ENCODE data around the gene TPRN. TPM values are rescaled to one million over a fixed set of nuclear protein-coding genes. Genes with fewer than 3 reads are reported as not detected.

Gene TPRN
- total and polyA plus RNA-seq, 2 of the 4 experiments (the other 2 are of a cell fraction): 1.8 to 5.3 TPM

DNA sequence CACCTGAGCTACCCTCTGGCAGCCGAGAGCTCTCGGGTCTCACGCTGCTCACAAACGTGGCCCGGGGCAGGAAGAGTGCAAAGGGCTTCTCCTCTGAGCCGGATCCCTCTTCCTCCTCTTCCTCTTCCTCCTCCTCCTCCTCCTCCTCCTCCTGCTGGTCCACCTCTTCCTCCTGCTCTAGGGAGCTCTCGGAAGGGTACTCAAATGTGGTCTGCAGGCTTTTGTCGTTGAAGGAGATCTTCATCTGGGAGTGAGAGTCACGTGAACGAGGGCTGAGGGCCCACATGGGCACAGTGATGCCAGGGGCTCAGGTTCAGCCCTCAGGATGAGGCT lies 8.1 kb downstream of the TPRN start:
- POLR2A ChIA-PET (ENCODE audit: unreplicated experiment): no interaction called here
- no TSS peak for BruUV-seq (replicated peaks)
- peak overlapping the region; percentile 72 for H2AK9ac ChIP-seq (replicated peaks; ENCODE audit: low read depth, low read length, poor library complexity)

More for the DNA sequence above, 8.1 kb downstream of the TPRN start:
- peaks cover 26% of the 10 kb centered on the region for H3K36me3 ChIP-seq (ENCODE audit: control insufficient read depth, insufficient read depth, low read length)
- CTCF ChIA-PET: no interaction called here
- H3K4me2 ChIP-seq (ENCODE audit: low read depth, low read length): no peak overlapping the region
- no peak overlapping the region for H4K91ac ChIP-seq (ENCODE audit: insufficient read depth, low read depth, low read length)
- no peaks in the 10 kb centered on the region for H3K27me3 ChIP-seq (ENCODE audit: control insufficient read depth, insufficient read depth, low read length)
- no peak overlapping the region for H3K56ac ChIP-seq (ENCODE audit: extremely low read depth, insufficient read depth, low read length)
- ATAC-seq (ENCODE audit: low read depth): no peak
- no peak overlapping the region for H3K4ac ChIP-seq (ENCODE audit: low read depth, low read length)
- DNase-seq: no peak
- in situ Hi-C loops (cut with MboI; ENCODE audit: low sequenced_read_pairs) (no loop called here), intact Hi-C loops (cut with micrococcal nuclease) (no loop called here), dilution Hi-C loops (cut with HindIII; ENCODE audit: low sequenced_read_pairs, unreplicated experiment) (no loop called here)
- peaks cover 31% of the 10 kb centered on the region for H4K20me1 ChIP-seq (ENCODE audit: insufficient read depth, low read length)
- H3K4me3 ChIP-seq (ENCODE audit: insufficient read depth, low read depth, low read length): no peak overlapping the region
- no peak overlapping the region for H3K18ac ChIP-seq (ENCODE audit: low read depth, low read length)
- no peak for TF ChIP-seq NFE2L2 (IDR thresholded peaks at IDR 0.05; ENCODE audit: low read depth, low read length)
- no peak for TF ChIP-seq CEBPB (IDR thresholded peaks at IDR 0.05; ENCODE audit: low read depth, low read length)
- no peak for TF ChIP-seq SMC3 (IDR thresholded peaks at IDR 0.05; ENCODE audit: low read depth, low read length)
- H3K4me1 ChIP-seq (ENCODE audit: control insufficient read depth, insufficient read depth, low read length): peaks cover 11% of the 10 kb centered on the region
- no peak overlapping the region for H4K5ac ChIP-seq (ENCODE audit: low read depth, low read length)
- H3K27ac ChIP-seq (ENCODE audit: insufficient read depth, low read length): no peak overlapping the region
- no peak overlapping the region for H3K9ac ChIP-seq (ENCODE audit: low read depth, low read length)
- no peak overlapping the region for H2BK20ac ChIP-seq (ENCODE audit: low read depth, low read length)
- H3K9me1 ChIP-seq (ENCODE audit: insufficient read depth, low read length): no peaks in the 10 kb centered on the region
- no peak overlapping the region for H3K23ac ChIP-seq (ENCODE audit: low read depth, low read length)
- H4K8ac ChIP-seq (ENCODE audit: low read depth in 2 of 2, low read length in 2 of 2): no peak overlapping the region
- no peaks in the 10 kb centered on the region for H3K9me3 ChIP-seq (ENCODE audit: control insufficient read depth, insufficient read depth, low read length)
- peaks cover 5 to 72% of the 10 kb centered on the region in 2 experiments for H3K79me1 ChIP-seq (ENCODE audit: low read depth in 1 of 2, low read length in 2 of 2)
- no peak overlapping the region for H2AK5ac ChIP-seq (ENCODE audit: low read depth, low read length)
- 100% methylated on average over 3 of the region's 10 CpGs; no CpG with 5 or more reads in 1 of the 2 experiments for WGBS, 2 experiments (ENCODE audit: extremely low coverage in 2 of 2, insufficient read length in 1 of 2)
- H2BK120ac ChIP-seq (ENCODE audit: low read depth, low read length): no peak overlapping the region
- no peak overlapping the region for H2BK5ac ChIP-seq (ENCODE audit: low read depth, low read length, poor library complexity, severe bottlenecking)
- no peak overlapping the region for H3K14ac ChIP-seq (replicated peaks; ENCODE audit: low read depth, low read length)
- H2AFZ ChIP-seq (replicated peaks; ENCODE audit: low read length, poor library complexity): no peak overlapping the region
- no peak overlapping the region for H2BK15ac ChIP-seq (ENCODE audit: low read depth, low read length)
